Kidney capillary endothelial cell (primary cell): Measurements from ENCODE around the gene OXSM.

Source experiments
- DNase-seq: peaks from one replicate; pipeline ENCODE4 v3.0.0-alpha.2; 2018; ENCODE audit warnings: low spot score

The OXSM gene

GRCh38 chr3:25804676-25805075 is 14.8 kb downstream of the OXSM start:
- no peak for DNase-seq

- DNase-seq, result no peak
Measured at GRCh38 chr3:25812644-25813043, 22.8 kb downstream of the OXSM start.

DNA sequence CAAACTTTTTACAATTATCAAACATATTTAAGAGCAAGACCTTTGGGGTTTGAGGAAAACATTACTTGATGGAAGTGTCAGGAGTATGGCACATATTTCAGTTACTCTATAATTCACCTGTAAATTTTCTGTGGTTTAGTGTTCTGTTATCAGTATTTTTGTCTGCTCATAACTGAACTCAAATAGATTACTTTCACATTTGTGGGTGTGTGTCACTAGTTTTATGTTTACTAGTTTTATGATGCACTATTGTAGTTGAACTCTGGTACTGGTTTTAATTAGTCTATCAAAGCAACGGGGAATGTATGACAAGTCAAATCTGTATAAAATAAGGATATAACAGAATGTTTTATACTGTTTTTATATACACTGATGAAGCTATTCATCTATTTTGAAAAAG is 27.2 kb downstream of the OXSM start:
- no peak for DNase-seq

DNA sequence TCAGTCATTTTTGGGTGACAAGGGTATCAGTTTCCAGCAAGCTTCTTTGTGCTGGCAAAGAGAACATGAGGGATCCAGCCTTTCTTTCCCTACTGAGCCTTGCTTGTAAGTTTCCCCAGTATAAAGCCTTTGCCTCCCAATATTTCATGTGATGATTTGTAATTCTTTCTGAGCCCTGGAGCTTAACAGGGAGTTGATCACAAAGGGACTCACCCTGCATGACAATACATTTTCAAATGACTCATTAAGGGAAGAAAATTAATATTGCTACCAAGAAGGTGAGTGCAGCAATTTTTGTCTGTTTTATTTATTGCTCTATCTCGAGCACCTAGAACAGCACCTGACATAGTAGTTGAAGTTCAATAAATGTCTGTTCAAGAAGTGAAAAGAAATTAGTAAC is 27.7 kb downstream of the OXSM start:
- DNase-seq, result no peak

- no peak for DNase-seq
Measured at GRCh38 chr3:25818335-25818734, 28.4 kb downstream of the OXSM start.

GRCh38 chr3:25820366-25820765 is 30.5 kb downstream of the OXSM start:
- DNase-seq, result peak; percentile 91

GRCh38 chr3:25820816-25821486 is 31.1 kb downstream of the OXSM start:
- DNase-seq, result no peak

DNA sequence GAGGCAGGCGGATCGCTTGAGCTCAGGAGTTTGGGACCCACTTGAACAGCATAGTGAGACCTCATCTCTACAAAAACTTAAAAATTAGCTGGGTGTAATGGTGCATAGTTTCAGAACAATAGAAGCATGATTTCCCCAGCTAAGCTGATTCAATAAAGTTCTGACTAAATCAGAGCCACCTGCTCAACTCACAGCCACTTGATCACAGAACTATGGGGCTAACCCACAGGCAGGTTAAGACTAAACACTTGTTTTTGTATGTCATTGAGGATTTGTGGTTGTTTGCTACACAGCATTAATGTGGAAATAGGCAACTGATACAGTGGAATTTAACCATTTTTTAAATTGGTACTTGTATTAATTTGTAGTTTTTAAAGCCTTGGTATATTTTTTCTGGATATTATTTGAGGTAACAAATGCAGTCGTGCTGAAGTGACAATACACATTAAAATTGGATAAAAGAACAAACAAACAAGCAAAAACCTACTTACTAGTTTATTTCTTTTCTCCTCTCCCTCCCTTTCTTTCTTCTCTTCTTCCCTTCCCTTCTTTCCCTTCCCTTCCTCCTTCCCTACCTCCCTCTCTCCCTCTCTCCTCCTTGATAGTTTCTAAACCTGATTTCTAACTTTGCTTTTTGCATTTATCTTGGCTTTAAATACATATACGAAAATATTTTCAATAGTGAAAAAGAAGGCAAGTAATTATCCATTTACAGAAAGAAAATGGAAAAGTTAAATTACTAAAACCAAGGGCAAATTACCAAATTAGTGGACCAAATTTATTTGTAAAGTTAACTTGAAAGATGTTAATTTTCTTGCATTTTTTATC is 32.1 kb downstream of the OXSM start:
- no peak for DNase-seq

- DNase-seq, result no peak
Measured at GRCh38 chr3:25823314-25823713, 33.4 kb downstream of the OXSM start.

- DNase-seq, result no peak
Measured at GRCh38 chr3:25826510-25826909, 36.6 kb downstream of the OXSM start.

- no peak for DNase-seq
Measured at GRCh38 chr3:25830373-25831280, 40.7 kb downstream of the OXSM start.

- peak; percentile 15 for DNase-seq
Measured at GRCh38 chr3:25831578-25831977, 41.7 kb downstream of the OXSM start.

DNA sequence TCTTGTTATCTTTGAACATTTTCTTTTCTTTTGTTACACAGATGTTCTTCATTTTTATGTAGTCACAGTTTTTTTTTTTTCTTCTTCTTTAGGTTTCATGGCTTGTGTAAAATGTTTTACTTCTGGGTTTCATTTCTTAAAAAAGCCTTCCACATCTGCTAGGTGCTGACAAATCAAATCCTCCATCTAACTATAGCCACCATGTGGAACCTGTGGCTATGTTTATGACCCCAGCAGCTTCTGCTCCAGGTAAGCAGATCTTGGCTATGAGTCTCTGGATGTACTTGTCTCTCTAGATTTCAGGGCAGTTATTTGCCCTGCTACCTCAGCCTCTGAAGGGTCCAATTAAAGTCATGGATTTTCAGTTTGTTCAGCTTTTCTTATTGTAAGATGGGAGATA is 44.5 kb downstream of the OXSM start:
- no peak for DNase-seq

DNA sequence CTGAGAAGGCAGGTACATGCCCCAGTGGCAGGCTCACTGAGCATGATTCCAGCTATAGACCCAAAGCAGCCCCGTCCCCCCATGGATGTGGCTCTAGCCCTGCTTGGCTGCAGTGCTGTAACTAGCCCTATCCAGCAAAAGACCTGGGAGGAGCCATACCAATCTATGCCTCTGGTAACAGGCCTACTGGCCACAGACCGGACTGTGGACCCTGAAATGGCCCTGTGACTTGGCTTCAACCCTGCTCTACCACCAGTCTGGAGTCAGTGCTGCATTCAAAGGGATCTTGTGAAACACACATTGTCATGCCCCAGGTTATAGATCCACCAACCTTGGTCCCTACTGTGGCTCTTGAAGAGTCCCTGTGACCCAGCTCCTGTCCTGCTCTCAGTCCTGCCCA is 46.7 kb downstream of the OXSM start:
- DNase-seq, result no peak

DNA sequence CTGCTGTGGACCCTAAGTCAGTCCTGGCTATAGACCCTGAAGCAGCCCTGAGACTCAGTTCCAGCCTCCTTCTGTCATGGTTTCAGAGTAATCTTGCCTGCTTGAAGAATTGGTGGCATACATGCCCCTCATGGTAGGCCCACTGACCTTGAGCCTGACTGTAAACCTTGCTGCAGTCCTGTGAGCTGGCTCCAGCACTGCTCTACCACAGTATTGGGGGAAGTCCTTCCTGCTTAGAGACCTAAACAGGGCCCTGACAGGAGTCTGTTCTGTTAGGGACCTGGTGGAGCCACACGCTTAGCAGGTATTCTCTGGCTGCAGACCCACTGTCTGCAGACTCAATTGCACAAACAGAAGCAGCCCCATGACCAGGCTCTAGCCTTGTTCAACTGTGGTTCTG is 47.1 kb downstream of the OXSM start:
- no peak for DNase-seq

DNA sequence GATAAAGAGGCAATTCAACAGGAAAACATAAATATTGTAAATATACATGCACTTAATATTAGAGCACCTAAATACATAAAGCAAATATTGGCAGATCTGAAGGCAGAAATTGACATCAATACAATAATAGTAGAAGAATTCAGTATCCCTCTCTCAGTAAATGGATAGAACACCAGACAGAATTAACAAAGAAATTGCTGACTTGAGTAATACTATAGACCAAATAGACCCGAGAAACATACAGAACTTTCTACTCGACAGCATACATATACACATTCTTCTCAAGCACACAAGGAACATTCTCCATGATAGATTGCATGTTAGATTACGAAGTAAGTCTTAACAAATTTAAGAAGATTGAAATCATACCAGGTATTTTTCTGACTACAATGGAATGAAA is 50.2 kb downstream of the OXSM start:
- DNase-seq, result no peak

GRCh38 chr3:25843332-25843731 is 53.4 kb downstream of the OXSM start:
- DNase-seq, result no peak
